Nephron progenitor cell (in vitro differentiated cells): Measurements from ENCODE around the gene FOXN3.

ENCODE experiments used
- DNase-seq: peaks from one replicate; pipeline ENCODE4 v3.0.0; 2021
- H3K27ac Mint-ChIP-seq: 2 replicates; pipeline ENCODE4 v1.8.0; 2021; ENCODE audit warnings: mild to moderate bottlenecking, moderate library complexity, mixed read lengths
- H3K27me3 Mint-ChIP-seq: 2 replicates; pipeline ENCODE4 v1.8.0; 2021; ENCODE audit warnings: mild to moderate bottlenecking, low read depth, mixed read lengths; ENCODE audit not compliant: poor library complexity
- H3K36me3 Mint-ChIP-seq: 2 replicates; pipeline ENCODE4 v1.8.0; 2021; ENCODE audit warnings: low read depth, mixed read lengths
- H3K4me1 Mint-ChIP-seq: 2 replicates; pipeline ENCODE4 v1.8.0; 2021; ENCODE audit warnings: mixed read lengths
- H3K4me3 Mint-ChIP-seq: 2 replicates; pipeline ENCODE4 v1.8.0; 2021; ENCODE audit warnings: mild to moderate bottlenecking, moderate library complexity, mixed read lengths
- H3K9me3 Mint-ChIP-seq: 2 replicates; pipeline ENCODE4 v1.8.0; 2021; ENCODE audit warnings: mild to moderate bottlenecking, moderate library complexity, mixed read lengths
- CTCF ChIP-seq: fragments of 200-600 bp; sonication (generic); IDR thresholded peaks from 2 replicates; pipeline ENCODE4 v1.5.0; 2021; ENCODE audit warnings: antibody characterized with exemption

The FOXN3 gene

GRCh38 chr14:89315493-89316470, 101.3 kb downstream of the FOXN3 start:
- Mint-ChIP-seq H3K27me3 (no peaks in the 10 kb centered on the region), H3K27ac (no peak overlapping the region), H3K4me3 (no peak overlapping the region), H3K9me3 (peaks cover 49% of the 10 kb centered on the region), H3K36me3 (peaks cover 70% of the 10 kb centered on the region), H3K4me1 (peaks cover 11% of the 10 kb centered on the region)
- no peak for TF ChIP-seq CTCF
- no peak for DNase-seq

- H3K27me3 Mint-ChIP-seq: no peaks in the 10 kb centered on the region
- no peak for TF ChIP-seq CTCF
- H3K36me3 Mint-ChIP-seq: peaks cover 60% of the 10 kb centered on the region
- H3K9me3 Mint-ChIP-seq: peaks cover 34% of the 10 kb centered on the region
- H3K4me3 Mint-ChIP-seq: no peak overlapping the region
- H3K27ac Mint-ChIP-seq: no peak overlapping the region
- DNase-seq: no peak
- H3K4me1 Mint-ChIP-seq: peaks cover 21% of the 10 kb centered on the region
These were observed 102.8 kb downstream of the FOXN3 start for GRCh38 chr14:89314274-89314673.

GRCh38 chr14:89312932-89313331, 104.1 kb downstream of the FOXN3 start:
- no peak overlapping the region for H3K4me3 Mint-ChIP-seq
- H3K27ac Mint-ChIP-seq: no peak overlapping the region
- H3K27me3 Mint-ChIP-seq: no peaks in the 10 kb centered on the region
- H3K36me3 Mint-ChIP-seq: peaks cover 53% of the 10 kb centered on the region
- peaks cover 28% of the 10 kb centered on the region for H3K4me1 Mint-ChIP-seq
- peaks cover 26% of the 10 kb centered on the region for H3K9me3 Mint-ChIP-seq
- TF ChIP-seq CTCF: no peak
- no peak for DNase-seq

GRCh38 chr14:89310211-89310610, 106.8 kb downstream of the FOXN3 start:
- H3K27me3 Mint-ChIP-seq: no peaks in the 10 kb centered on the region
- no peak overlapping the region for H3K27ac Mint-ChIP-seq
- no peak for TF ChIP-seq CTCF
- peaks cover 31% of the 10 kb centered on the region for H3K4me1 Mint-ChIP-seq
- H3K9me3 Mint-ChIP-seq: peaks cover 26% of the 10 kb centered on the region
- DNase-seq: no peak
- peaks cover 49% of the 10 kb centered on the region for H3K36me3 Mint-ChIP-seq
- H3K4me3 Mint-ChIP-seq: no peak overlapping the region

GRCh38 chr14:89309670-89310177, 107.3 kb downstream of the FOXN3 start:
- peaks cover 34% of the 10 kb centered on the region for H3K4me1 Mint-ChIP-seq
- peak overlapping the region; percentile 57 for H3K27ac Mint-ChIP-seq
- no peak for TF ChIP-seq CTCF
- no peaks in the 10 kb centered on the region for H3K27me3 Mint-ChIP-seq
- H3K4me3 Mint-ChIP-seq: no peak overlapping the region
- no peak for DNase-seq
- H3K36me3 Mint-ChIP-seq: peaks cover 44% of the 10 kb centered on the region
- peaks cover 21% of the 10 kb centered on the region for H3K9me3 Mint-ChIP-seq
